GM12891 (cell line): ENCODE data around the gene CEACAM18.

Source experiments
- DNase-seq: peaks from one replicate; pipeline ENCODE4 v3.0.0; 2011; ENCODE audit warnings: low spot score; ENCODE audit not compliant: insufficient read length
- FAIRE-seq: peaks from 2 replicates; lab custom pipeline; 2011; peaks lifted over from hg19 to GRCh38; lab: Jason Lieb, UNC
- PAX5 ChIP-seq: IDR thresholded peaks from 2 replicates; pipeline ENCODE4 v1.6.1; 2011; ENCODE audit warnings: low read length, moderate library complexity, mild to moderate bottlenecking; ENCODE audit not compliant: insufficient read depth, severe bottlenecking
- POLR2A ChIP-seq: IDR thresholded peaks from 2 replicates; pipeline ENCODE4 v1.6.1; 2011; ENCODE audit warnings: low read depth, low read length, control low read depth
- POLR2AphosphoS5 ChIP-seq: IDR thresholded peaks from 2 replicates; pipeline ENCODE4 v1.6.1; 2011; ENCODE audit warnings: low read depth, low read length, control low read depth
- POU2F2 ChIP-seq: IDR thresholded peaks from 2 replicates; pipeline ENCODE4 v1.6.1; 2011; ENCODE audit warnings: low read depth, mild to moderate bottlenecking, control low read depth, low read length, moderate library complexity
- SPI1 ChIP-seq: IDR thresholded peaks from 2 replicates; pipeline ENCODE4 v1.6.1; 2011; ENCODE audit warnings: low read depth, low read length, control low read depth
- TAF1 ChIP-seq: IDR thresholded peaks from 2 replicates; pipeline ENCODE4 v1.6.1; 2011; ENCODE audit warnings: low read depth, low read length, control low read depth

Gene CEACAM18

DNA sequence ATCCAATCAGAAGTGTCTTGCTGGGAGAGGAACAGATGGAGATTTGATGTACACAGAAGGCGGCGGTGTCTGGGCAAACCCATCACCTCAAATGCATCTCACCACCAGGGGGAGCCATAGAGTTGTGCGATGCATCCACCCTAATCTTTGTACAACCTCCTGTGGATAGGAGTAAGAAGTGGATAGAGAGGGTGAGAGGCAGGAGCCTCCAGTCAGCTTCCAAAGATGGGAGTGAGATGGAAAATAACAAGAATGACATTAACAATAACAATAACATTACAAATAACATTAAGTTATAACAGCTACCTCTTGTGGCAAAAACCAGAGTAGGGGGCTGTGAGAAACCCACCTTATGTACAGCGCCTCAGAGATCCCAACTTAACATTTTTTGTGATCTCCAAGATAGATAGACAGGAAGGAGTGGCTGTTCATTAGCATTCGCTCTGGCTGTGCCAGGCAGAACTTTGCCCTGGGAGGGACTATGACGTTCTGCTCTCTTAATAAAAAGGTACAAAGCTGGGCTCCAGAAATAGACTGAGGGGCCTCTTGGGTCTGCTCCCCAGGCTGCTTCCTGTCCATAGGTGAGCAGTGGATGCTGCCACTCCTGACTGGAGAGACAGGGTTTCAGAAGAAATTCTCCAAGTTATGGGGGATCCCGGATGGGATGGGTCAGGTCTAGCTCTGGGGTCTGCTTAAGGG lies 5.2 kb upstream of the CEACAM18 start:
- peak; percentile 92 for FAIRE-seq
- TF ChIP-seq POLR2A, result no peak
- no peak for TF ChIP-seq POU2F2
- TF ChIP-seq SPI1, result no peak
- no peak for TF ChIP-seq POLR2AphosphoS5
- TF ChIP-seq TAF1, result no peak
- TF ChIP-seq PAX5, result no peak
- peak; percentile 52 for DNase-seq

- DNase-seq (no peak), FAIRE-seq (no peak)
- TF ChIP-seq POLR2AphosphoS5 (no peak), TAF1 (no peak), POU2F2 (no peak)
These were observed 2.2 kb upstream of the CEACAM18 start for GRCh38 chr19:51476164-51476563.

- no peak for DNase-seq
- FAIRE-seq, result no peak
- TF ChIP-seq POLR2A (no peak), POLR2AphosphoS5 (no peak), PAX5 (no peak), POU2F2 (no peak), TAF1 (no peak), SPI1 (no peak)
These were observed 995 bp upstream of the CEACAM18 start for GRCh38 chr19:51477344-51477743.

- FAIRE-seq (no peak), DNase-seq (no peak)
- TF ChIP-seq SPI1 (no peak), POLR2AphosphoS5 (no peak), TAF1 (no peak), POLR2A (no peak), POU2F2 (no peak), PAX5 (no peak)
These were observed 1.4 kb downstream of the CEACAM18 start for GRCh38 chr19:51479531-51480331.

DNA sequence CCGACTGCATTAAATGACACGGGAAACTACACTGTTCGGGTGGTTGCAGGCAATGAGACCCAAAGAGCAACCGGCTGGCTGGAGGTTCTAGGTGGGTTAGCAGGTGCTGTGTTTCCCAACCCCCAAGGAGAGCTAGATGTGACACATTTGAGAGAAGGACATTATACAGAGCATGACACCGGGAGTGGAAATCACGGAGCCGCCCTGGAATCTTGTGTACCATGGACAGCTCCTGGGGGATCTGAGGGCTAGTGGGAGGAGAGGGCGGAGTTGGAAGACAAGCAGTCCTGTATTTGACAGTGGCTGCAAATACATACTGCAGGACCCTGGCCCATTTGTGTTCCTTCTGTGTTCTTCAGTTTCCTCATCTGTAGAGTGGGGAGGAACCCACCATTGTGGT lies 2.3 kb downstream of the CEACAM18 start:
- DNase-seq (no peak), FAIRE-seq (no peak)
- no peak for TF ChIP-seq SPI1
- no peak for TF ChIP-seq TAF1
- TF ChIP-seq POLR2AphosphoS5, result no peak
- no peak for TF ChIP-seq POLR2A
- no peak for TF ChIP-seq PAX5
- no peak for TF ChIP-seq POU2F2

DNA sequence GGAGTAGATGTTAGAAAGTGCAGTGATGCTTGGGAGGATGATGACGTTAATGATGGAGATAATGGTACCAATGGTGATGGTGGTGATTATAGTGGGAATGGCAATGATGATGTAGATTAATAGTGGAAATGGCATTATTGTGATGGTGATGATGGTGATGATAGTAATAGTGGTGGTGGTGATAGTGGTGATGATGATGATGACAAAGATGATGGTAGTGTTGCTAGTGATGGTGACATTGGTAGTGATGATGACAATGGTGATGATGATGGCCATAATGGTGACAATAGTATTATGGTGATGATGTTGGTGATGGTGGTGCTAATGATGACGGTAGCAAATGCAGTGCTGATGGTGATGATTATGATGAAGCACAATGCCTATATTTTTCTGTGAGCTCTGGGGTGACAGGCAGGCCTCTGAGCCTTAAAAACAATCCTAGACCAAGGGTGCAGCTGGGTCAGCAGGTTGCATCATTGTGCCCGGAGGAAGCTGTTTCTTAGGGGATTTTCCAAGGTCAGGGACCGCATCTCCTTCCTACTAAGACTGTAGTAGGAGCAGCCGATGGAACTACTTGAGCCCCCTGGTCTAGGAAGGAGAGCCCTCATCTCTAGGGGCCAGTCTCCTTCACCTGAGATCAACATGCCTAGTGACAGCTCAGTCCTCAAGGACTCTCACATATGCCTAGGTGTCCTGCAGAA lies 7.8 kb downstream of the CEACAM18 start:
- peak; percentile 20 for FAIRE-seq
- DNase-seq, result no peak
- TF ChIP-seq SPI1, result no peak
- TF ChIP-seq POLR2A, result no peak
- no peak for TF ChIP-seq POLR2AphosphoS5
- TF ChIP-seq PAX5, result no peak
- no peak for TF ChIP-seq TAF1
- no peak for TF ChIP-seq POU2F2

DNA sequence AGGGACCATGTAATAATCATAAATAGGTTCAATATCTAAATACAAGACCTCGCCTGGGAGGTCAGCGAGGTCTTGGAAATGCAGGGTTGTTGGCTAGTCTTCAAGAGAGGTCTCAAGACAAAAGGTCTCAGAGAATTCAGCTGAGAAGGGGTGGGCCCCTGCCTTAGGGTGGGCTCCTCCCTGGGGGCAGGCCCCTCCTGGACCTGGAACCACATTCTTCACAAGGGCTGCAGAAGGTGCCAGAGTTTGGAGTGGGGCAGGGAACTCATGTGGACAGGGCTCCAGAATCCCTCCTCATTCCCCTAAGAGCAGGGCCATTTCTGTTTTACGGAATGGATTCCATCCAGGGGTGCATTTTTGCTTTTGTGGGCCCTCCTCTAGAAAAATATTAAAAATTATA lies 10.2 kb downstream of the CEACAM18 start:
- no peak for FAIRE-seq
- DNase-seq, result no peak
- TF ChIP-seq PAX5, result no peak
- TF ChIP-seq SPI1, result no peak

- no peak for FAIRE-seq
- no peak for DNase-seq
These were observed 10.8 kb downstream of the CEACAM18 start for GRCh38 chr19:51489113-51489512.

DNA sequence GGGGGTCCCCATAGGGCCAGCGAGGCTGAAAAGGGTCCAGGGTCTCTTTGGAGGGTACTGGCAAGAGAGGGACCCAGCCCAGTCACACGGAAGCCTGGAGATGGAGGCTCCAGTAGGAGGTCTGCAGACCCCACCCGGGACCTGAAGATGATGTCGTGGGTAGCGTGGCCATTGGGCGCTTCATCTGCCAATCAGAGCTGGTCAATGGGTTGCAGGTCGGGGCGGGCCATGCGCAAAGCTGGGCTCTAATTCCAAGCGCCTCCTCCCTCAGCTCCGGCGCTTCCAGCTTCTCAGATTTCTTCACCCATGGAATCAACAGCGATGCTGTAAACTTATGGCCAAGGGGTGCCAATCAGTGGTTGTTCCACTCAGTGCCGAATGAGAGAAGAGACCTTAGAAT lies 12.3 kb downstream of the CEACAM18 start:
- no peak for TF ChIP-seq POLR2AphosphoS5
- TF ChIP-seq PAX5, result no peak
- no peak for TF ChIP-seq TAF1
- no peak for TF ChIP-seq SPI1
- TF ChIP-seq POU2F2, result no peak
- TF ChIP-seq POLR2A, result no peak
- DNase-seq, result no peak
- no peak for FAIRE-seq

More at GRCh38 chr19:51489113-51489512, 10.8 kb downstream of the CEACAM18 start:
- TF ChIP-seq PAX5 (no peak), POLR2A (no peak)

DNA sequence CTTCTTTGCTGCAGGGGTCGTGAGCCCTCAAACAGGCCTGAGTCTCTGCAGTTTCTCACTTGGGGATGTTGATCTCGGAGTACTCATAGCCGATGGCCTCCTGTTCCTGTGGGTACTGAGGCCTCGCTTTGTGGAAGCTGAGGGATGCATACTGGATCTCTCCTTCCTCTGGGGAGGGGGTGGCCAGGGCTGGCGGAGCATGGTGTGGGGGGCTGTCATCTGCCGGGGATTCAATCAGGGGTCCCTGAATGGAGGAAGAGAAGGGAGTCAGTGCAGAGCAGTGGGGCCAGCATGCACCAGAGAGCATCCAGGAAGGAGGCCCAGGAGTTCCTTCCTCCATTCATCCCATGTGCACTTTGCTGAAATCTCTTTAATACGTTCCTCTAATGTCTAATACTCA lies 13.2 kb downstream of the CEACAM18 start:
- FAIRE-seq (no peak), DNase-seq (no peak)
- TF ChIP-seq PAX5, result no peak
- no peak for TF ChIP-seq TAF1
- no peak for TF ChIP-seq POU2F2
- TF ChIP-seq SPI1, result no peak
- TF ChIP-seq POLR2A, result no peak
- TF ChIP-seq POLR2AphosphoS5, result no peak
